H1 (cell line): Measurements from ENCODE around the gene NDUFA3.

Experiments
- ATF3 ChIP-seq: IDR thresholded peaks from 2 replicates; pipeline ENCODE4 v1.6.1; 2011; ENCODE audit warnings: low read depth, mild to moderate bottlenecking, low read length; ENCODE audit not compliant: insufficient read depth
- CTCF ChIP-seq, 3 experiments: IDR thresholded peaks; 1 replicate in 2 of 3; 2 replicates in 1 of 3; pipeline versions ENCODE4 v1.5.1 to v1.6.1; 2011; ENCODE audit warnings: low read length in 3 of 3, mild to moderate bottlenecking in 3 of 3, inconsistent platforms in 2 of 3, low read depth in 1 of 3, moderate library complexity in 1 of 3; ENCODE audit not compliant: insufficient read depth in 1 of 3; ENCODE audit errors: control extremely low read depth in 1 of 3
- EZH2 ChIP-seq: fragments of 200-600 bp; sonication (generic); IDR thresholded peaks from 2 replicates; pipeline ENCODE4 v1.7.1; 2012; ENCODE audit warnings: low read depth, mild to moderate bottlenecking, moderate library complexity, low read length, inconsistent platforms; ENCODE audit not compliant: severe bottlenecking
- FOSL1 ChIP-seq: IDR thresholded peaks from 2 replicates; pipeline ENCODE4 v1.6.1; 2011; ENCODE audit warnings: mild to moderate bottlenecking, low read depth, low read length, moderate library complexity; ENCODE audit not compliant: insufficient read depth
- JUND ChIP-seq: IDR thresholded peaks from 2 replicates; pipeline ENCODE4 v1.6.1; 2011; ENCODE audit warnings: mild to moderate bottlenecking, improper control_type of control experiment, low read length
- POLR2A ChIP-seq, 2 experiments: IDR thresholded peaks; 1 replicate in 1 of 2; 2 replicates in 1 of 2; pipeline ENCODE4 v1.6.1; 2011; ENCODE audit warnings: low read depth in 2 of 2, low read length in 2 of 2, mild to moderate bottlenecking in 2 of 2; ENCODE audit errors: control extremely low read depth in 1 of 2

- TF ChIP-seq CTCF (IDR thresholded peaks at IDR 0.05; ENCODE audit: control extremely low read depth in 1 of 3, insufficient read depth in 1 of 3, low read depth in 1 of 3, low read length in 3 of 3) (no peak), POLR2A (IDR thresholded peaks at IDR 0.05; ENCODE audit: control extremely low read depth in 1 of 2, low read depth in 2 of 2, low read length in 2 of 2) (no peak), FOSL1 (no peak), EZH2 (no peak), JUND (no peak), ATF3 (no peak)
These were observed 21.6 kb upstream of the NDUFA3 start, which contains the start of gene TARM1 for GRCh38 chr19:54081032-54081431.
